ENCODE data around the gene CRYL1. TPM values are rescaled to one million over a fixed set of nuclear protein-coding genes. Genes with fewer than 3 reads are reported as not detected.
A peak's percentile ranks its signal among the peaks of the same experiment; 100 is the strongest.

Gene CRYL1
- total and polyA plus RNA-seq, 2 of the 8 experiments (the other 6 are each of a cell fraction or from before 2014, with no cell fraction given): 1.9 to 6.4 TPM

DNA sequence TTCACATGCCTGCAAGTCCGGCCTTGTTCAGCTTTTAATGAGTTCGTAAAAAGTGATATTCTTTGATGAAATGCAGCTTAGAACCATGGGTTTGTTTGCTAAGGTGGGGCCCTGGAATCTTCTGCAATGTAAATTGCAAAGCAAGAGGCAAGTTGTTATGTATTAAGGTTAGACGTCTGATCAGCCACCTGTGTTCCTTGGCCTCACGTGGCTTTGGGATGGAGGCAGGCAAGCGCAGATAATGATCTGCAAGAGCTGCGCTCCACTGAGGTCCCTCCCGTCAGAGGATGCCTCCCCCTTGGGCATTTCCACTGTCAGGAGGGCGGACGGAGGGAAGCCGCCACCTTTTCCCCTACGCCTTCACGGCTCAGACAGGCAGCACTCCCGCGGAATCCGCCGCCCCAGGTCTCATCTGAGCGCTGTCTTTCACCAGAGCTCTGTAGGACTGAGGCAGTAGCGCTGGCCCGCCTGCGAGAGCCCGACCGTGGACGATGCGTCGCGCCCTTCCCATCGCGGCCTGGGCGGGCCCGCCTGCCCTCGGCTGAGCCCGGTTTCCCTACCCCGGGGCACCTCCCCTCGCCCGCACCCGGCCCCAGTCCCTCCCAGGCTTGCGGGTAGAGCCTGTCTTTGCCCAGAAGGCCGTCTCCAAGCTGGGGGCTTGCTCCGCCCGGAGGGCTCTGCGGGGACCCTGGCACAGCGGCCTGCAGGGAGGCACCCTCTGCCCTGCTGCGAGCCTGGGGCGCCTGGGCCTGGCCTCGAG lies 110.9 kb downstream of the CRYL1 start:
- Histone ChIP-seq H2BK120ac (replicated peaks; ENCODE audit: low read depth, low read length) (no peak overlapping the region), H2BK15ac (ENCODE audit: low read length) (peak overlapping the region; percentile 61; the same call in 1 of the 2 replicates), H3K23me2 (ENCODE audit: low read depth, low read length) (0 out of 2 replicates have a peak, but pooled peaks cover 2% of the 10 kb centered on the region), H3K27ac (ENCODE audit: low read depth, low read length) (no peak overlapping the region), H3K4ac (replicated peaks; ENCODE audit: insufficient read length, low read depth, low read length) (no peak overlapping the region), H2BK20ac (ENCODE audit: low read length) (0 out of 2 replicates have a peak overlapping the region, but pooled peaks have one; percentile 86), H2BK12ac (ENCODE audit: low read depth, low read length) (peak overlapping the region; percentile 72), H2AFZ (ENCODE audit: low read length) (peak overlapping the region; percentile 86), H3K9ac (replicated peaks in 1 of 4; ENCODE audit: extremely low read depth in 1 of 4, low read depth in 3 of 4, low read length in 3 of 4) (no peak overlapping the region), H3K79me1 (ENCODE audit: low read depth, low read length) (no peaks in the 10 kb centered on the region), H3K36me3 (ENCODE audit: control insufficient read depth in 2 of 4, insufficient read depth in 4 of 4, low read length in 3 of 4) (no peaks in the 10 kb centered on the region), H3K18ac (ENCODE audit: extremely low read depth, low read length) (peak overlapping the region; percentile 95), H2AK5ac (ENCODE audit: low read depth, low read length) (peak overlapping the region; percentile 29; the same call in 1 of the 2 replicates), H3K4me3 (ENCODE audit: extremely low read depth in 1 of 4, insufficient read depth in 2 of 4, low read depth in 3 of 4, low read length in 4 of 4) (peak overlapping the region in 3 of 4 experiments; percentile 2 to 35 (median 2); a peak in 2 of 8 replicates), H3K4me1 (replicated peaks in 1 of 4; ENCODE audit: control insufficient read depth in 3 of 4, insufficient read depth in 4 of 4, low read length in 3 of 4) (peaks cover 4 to 16% (median 10%) of the 10 kb centered on the region in 4 experiments), H2BK5ac (ENCODE audit: low read depth, low read length) (no peak overlapping the region; the same call in 1 of the 2 replicates), H3K14ac (ENCODE audit: insufficient read length) (no peak overlapping the region), H4K91ac (replicated peaks; ENCODE audit: insufficient read length, low read length) (peak overlapping the region; percentile 55), H3K79me2 (ENCODE audit: control insufficient read depth in 1 of 2, insufficient read depth in 2 of 2, low read length in 2 of 2) (no peaks in the 10 kb centered on the region), H4K5ac (ENCODE audit: insufficient read length, low read depth, low read length) (no peak overlapping the region), H3K4me2 (ENCODE audit: insufficient read depth in 1 of 2, low read depth in 2 of 2, low read length in 2 of 2) (peak overlapping the region; percentile 50 to 58), H3K27me3 (replicated peaks in 1 of 4; ENCODE audit: control insufficient read depth in 3 of 4, extremely low read depth in 1 of 4, insufficient read depth in 3 of 4, low read length in 3 of 4) (peaks cover 0 to 18% (median 12%) of the 10 kb centered on the region in 4 experiments; a peak in 6 of 7 replicates), H3K23ac (ENCODE audit: insufficient read length) (no peak overlapping the region), H4K20me1 (replicated peaks in 1 of 2; ENCODE audit: control insufficient read depth in 1 of 2, insufficient read depth in 2 of 2, low read length in 2 of 2) (no peaks in the 10 kb centered on the region), H3K56ac (replicated peaks; ENCODE audit: insufficient read length, low read depth, low read length) (no peak overlapping the region), H3K9me3 (ENCODE audit: insufficient read depth in 2 of 2, low read depth in 1 of 2, low read length in 1 of 2) (peaks cover 0 to 9% of the 10 kb centered on the region in 2 experiments; a peak in 1 of 4 replicates), H4K8ac (ENCODE audit: extremely low read depth, insufficient read depth, low read length) (peak overlapping the region; percentile 84)
- FAIRE-seq: no peak
- TF ChIP-seq RBBP5 (IDR thresholded peaks at IDR 0.05; ENCODE audit: borderline replicate concordance, low read depth, low read length) (peak; percentile 40; the same call in 1 of the 2 replicates), POU5F1 (IDR thresholded peaks at IDR 0.05; ENCODE audit: low read depth, low read length) (no peak), POLR2A (IDR thresholded peaks at IDR 0.05; ENCODE audit: control extremely low read depth in 1 of 2, low read depth in 2 of 2, low read length in 2 of 2) (0 out of 3 replicates have a peak, but pooled peaks of 1 of the 2 experiments have one; percentile 24), RFX5 (IDR thresholded peaks at IDR 0.05; ENCODE audit: borderline replicate concordance, low read depth, low read length) (no peak), TAF1 (IDR thresholded peaks at IDR 0.05; ENCODE audit: low read depth, low read length) (no peak), JUN (IDR thresholded peaks at IDR 0.05; ENCODE audit: low read depth, low read length) (no peak)
- TF ChIP-seq, protein P1, sequence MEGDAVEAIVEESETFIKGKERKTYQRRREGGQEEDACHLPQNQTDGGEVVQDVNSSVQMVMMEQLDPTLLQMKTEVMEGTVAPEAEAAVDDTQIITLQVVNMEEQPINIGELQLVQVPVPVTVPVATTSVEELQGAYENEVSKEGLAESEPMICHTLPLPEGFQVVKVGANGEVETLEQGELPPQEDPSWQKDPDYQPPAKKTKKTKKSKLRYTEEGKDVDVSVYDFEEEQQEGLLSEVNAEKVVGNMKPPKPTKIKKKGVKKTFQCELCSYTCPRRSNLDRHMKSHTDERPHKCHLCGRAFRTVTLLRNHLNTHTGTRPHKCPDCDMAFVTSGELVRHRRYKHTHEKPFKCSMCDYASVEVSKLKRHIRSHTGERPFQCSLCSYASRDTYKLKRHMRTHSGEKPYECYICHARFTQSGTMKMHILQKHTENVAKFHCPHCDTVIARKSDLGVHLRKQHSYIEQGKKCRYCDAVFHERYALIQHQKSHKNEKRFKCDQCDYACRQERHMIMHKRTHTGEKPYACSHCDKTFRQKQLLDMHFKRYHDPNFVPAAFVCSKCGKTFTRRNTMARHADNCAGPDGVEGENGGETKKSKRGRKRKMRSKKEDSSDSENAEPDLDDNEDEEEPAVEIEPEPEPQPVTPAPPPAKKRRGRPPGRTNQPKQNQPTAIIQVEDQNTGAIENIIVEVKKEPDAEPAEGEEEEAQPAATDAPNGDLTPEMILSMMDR (IDR thresholded peaks at IDR 0.05; ENCODE audit: control extremely low read depth in 1 of 3, insufficient read depth in 1 of 3, low read depth in 1 of 3, low read length in 3 of 3): no peak
- ChIA-PET POLR2A (ENCODE audit: partially characterized antibody) (no interaction called here), CTCF (ENCODE audit: partially characterized antibody) (interaction anchor here (0.7 kb wide), 1 partner anchor 100 kb away, joined by 4 read pairs; no protein-coding TSS in a partner anchor)
- WGBS, 2 experiments (ENCODE audit: extremely low coverage in 1 of 2, insufficient coverage in 1 of 2, insufficient read length in 1 of 2, insufficient replicate concordance in 2 of 2, low coverage in 1 of 2, low lambda C conversion rate in 2 of 2, missing lambda C conversion rate in 1 of 2): 39% methylated on average over 33 of the region's 45 CpGs; no CpG with 5 or more reads in 1 of the 2 experiments
- DNase-seq (ENCODE audit: low read depth in 1 of 2, low spot score in 2 of 2): peak in 1 of 2 experiments; percentile 74
